IPS-20b (cell line): ENCODE results near the gene TIMM44.

ENCODE experiments used
- H3K27ac ChIP-seq: one replicate; pipeline ENCODE4 v1.5.1; 2013; ENCODE audit warnings: low read length
- H3K27me3 ChIP-seq: 2 replicates; pipeline ENCODE4 v1.6.1; 2013; ENCODE audit warnings: mild to moderate bottlenecking, low read length, inconsistent platforms; ENCODE audit not compliant: insufficient read depth
- H3K36me3 ChIP-seq: 2 replicates; pipeline ENCODE4 v1.6.1; 2013; ENCODE audit warnings: low read depth, mild to moderate bottlenecking, inconsistent platforms, low read length, moderate library complexity; ENCODE audit not compliant: insufficient read depth
- H3K4me1 ChIP-seq: 2 replicates; pipeline ENCODE4 v1.6.1; 2013; ENCODE audit warnings: mild to moderate bottlenecking, control low read depth, inconsistent platforms, low read length, moderate library complexity; ENCODE audit not compliant: insufficient read depth
- H3K4me3 ChIP-seq: 2 replicates; pipeline ENCODE4 v1.5.1; 2013; ENCODE audit warnings: mild to moderate bottlenecking, low read length, inconsistent platforms
- H3K9ac ChIP-seq: 2 replicates; pipeline ENCODE4 v1.6.1; 2013; ENCODE audit warnings: low read depth, mild to moderate bottlenecking, inconsistent platforms, low read length, moderate library complexity
- H3K9me3 ChIP-seq: 2 replicates; pipeline ENCODE4 v1.6.1; 2013; ENCODE audit warnings: mild to moderate bottlenecking, low read depth, low read length, inconsistent platforms; ENCODE audit not compliant: insufficient read depth

Gene TIMM44

GRCh38 chr19:7982103-7982502 lies 38.6 kb upstream of the TIMM44 start:
- peaks cover 98% of the 10 kb centered on the region for H3K36me3 ChIP-seq
- no peaks in the 10 kb centered on the region for H3K9me3 ChIP-seq
- H3K9ac ChIP-seq = no peak overlapping the region
- no peak overlapping the region for H3K27ac ChIP-seq
- no peaks in the 10 kb centered on the region for H3K27me3 ChIP-seq
- no peaks in the 10 kb centered on the region for H3K4me1 ChIP-seq
- H3K4me3 ChIP-seq = no peak overlapping the region

GRCh38 chr19:7981661-7982060 lies 38.2 kb upstream of the TIMM44 start:
- Histone ChIP-seq H3K27me3 (no peaks in the 10 kb centered on the region), H3K4me1 (no peaks in the 10 kb centered on the region), H3K4me3 (no peak overlapping the region), H3K9me3 (no peaks in the 10 kb centered on the region), H3K36me3 (peaks cover 100% of the 10 kb centered on the region), H3K27ac (no peak overlapping the region), H3K9ac (no peak overlapping the region)

GRCh38 chr19:7981199-7981598 lies 37.7 kb upstream of the TIMM44 start:
- no peaks in the 10 kb centered on the region for H3K27me3 ChIP-seq
- H3K4me1 ChIP-seq = no peaks in the 10 kb centered on the region
- peaks cover 99% of the 10 kb centered on the region for H3K36me3 ChIP-seq
- no peak overlapping the region for H3K4me3 ChIP-seq
- no peaks in the 10 kb centered on the region for H3K9me3 ChIP-seq
- no peak overlapping the region for H3K27ac ChIP-seq
- no peak overlapping the region for H3K9ac ChIP-seq

GRCh38 chr19:7980635-7981121 lies 37.2 kb upstream of the TIMM44 start:
- H3K9me3 ChIP-seq = no peaks in the 10 kb centered on the region
- H3K36me3 ChIP-seq = peaks cover 95% of the 10 kb centered on the region
- no peak overlapping the region for H3K9ac ChIP-seq
- H3K27me3 ChIP-seq = no peaks in the 10 kb centered on the region
- no peak overlapping the region for H3K27ac ChIP-seq
- no peaks in the 10 kb centered on the region for H3K4me1 ChIP-seq
- no peak overlapping the region for H3K4me3 ChIP-seq

GRCh38 chr19:7980168-7980567 lies 36.7 kb upstream of the TIMM44 start:
- no peaks in the 10 kb centered on the region for H3K4me1 ChIP-seq
- H3K36me3 ChIP-seq = peaks cover 95% of the 10 kb centered on the region
- no peak overlapping the region for H3K27ac ChIP-seq

GRCh38 chr19:7979559-7979958 lies 36.1 kb upstream of the TIMM44 start:
- no peaks in the 10 kb centered on the region for H3K27me3 ChIP-seq
- H3K4me3 ChIP-seq = no peak overlapping the region
- H3K36me3 ChIP-seq = peaks cover 95% of the 10 kb centered on the region
- no peak overlapping the region for H3K9ac ChIP-seq
- H3K9me3 ChIP-seq = no peaks in the 10 kb centered on the region
- H3K4me1 ChIP-seq = no peaks in the 10 kb centered on the region
- H3K27ac ChIP-seq = no peak overlapping the region

More at GRCh38 chr19:7980168-7980567, 36.7 kb upstream of the TIMM44 start:
- Histone ChIP-seq H3K27me3 (no peaks in the 10 kb centered on the region), H3K4me3 (no peak overlapping the region), H3K9ac (no peak overlapping the region), H3K9me3 (no peaks in the 10 kb centered on the region)

- Histone ChIP-seq H3K4me3 (no peak overlapping the region), H3K27me3 (no peaks in the 10 kb centered on the region), H3K4me1 (no peaks in the 10 kb centered on the region), H3K27ac (no peak overlapping the region), H3K9me3 (no peaks in the 10 kb centered on the region), H3K9ac (no peak overlapping the region), H3K36me3 (peaks cover 95% of the 10 kb centered on the region)
These were observed 35.5 kb upstream of the TIMM44 start for GRCh38 chr19:7979011-7979410.

- Histone ChIP-seq H3K36me3 (peaks cover 95% of the 10 kb centered on the region), H3K4me3 (no peak overlapping the region), H3K27me3 (no peaks in the 10 kb centered on the region), H3K27ac (no peak overlapping the region), H3K9me3 (no peaks in the 10 kb centered on the region), H3K4me1 (no peaks in the 10 kb centered on the region), H3K9ac (no peak overlapping the region)
These were observed 34.8 kb upstream of the TIMM44 start for GRCh38 chr19:7978179-7978825.

- Histone ChIP-seq H3K4me3 (no peak overlapping the region), H3K36me3 (peaks cover 95% of the 10 kb centered on the region), H3K4me1 (no peaks in the 10 kb centered on the region), H3K9ac (no peak overlapping the region), H3K27me3 (no peaks in the 10 kb centered on the region), H3K9me3 (no peaks in the 10 kb centered on the region), H3K27ac (no peak overlapping the region)
These were observed 34.2 kb upstream of the TIMM44 start for GRCh38 chr19:7977723-7978040.

- Histone ChIP-seq H3K36me3 (peaks cover 95% of the 10 kb centered on the region), H3K9me3 (no peaks in the 10 kb centered on the region)
These were observed 33.7 kb upstream of the TIMM44 start for GRCh38 chr19:7977021-7977722.

GRCh38 chr19:7976461-7976860 lies 33.0 kb upstream of the TIMM44 start:
- Histone ChIP-seq H3K27ac (no peak overlapping the region), H3K9ac (no peak overlapping the region), H3K36me3 (peaks cover 95% of the 10 kb centered on the region), H3K9me3 (no peaks in the 10 kb centered on the region), H3K27me3 (no peaks in the 10 kb centered on the region), H3K4me1 (no peaks in the 10 kb centered on the region), H3K4me3 (no peak overlapping the region)

More at GRCh38 chr19:7977021-7977722, 33.7 kb upstream of the TIMM44 start:
- H3K27ac ChIP-seq = no peak overlapping the region
- H3K4me3 ChIP-seq = no peak overlapping the region
- no peaks in the 10 kb centered on the region for H3K4me1 ChIP-seq
- H3K27me3 ChIP-seq = no peaks in the 10 kb centered on the region
- no peak overlapping the region for H3K9ac ChIP-seq

GRCh38 chr19:7975037-7975436 lies 31.6 kb upstream of the TIMM44 start:
- no peak overlapping the region for H3K9ac ChIP-seq
- H3K27me3 ChIP-seq = no peaks in the 10 kb centered on the region
- H3K27ac ChIP-seq = no peak overlapping the region
- no peak overlapping the region for H3K4me3 ChIP-seq
- no peaks in the 10 kb centered on the region for H3K9me3 ChIP-seq
- H3K4me1 ChIP-seq = no peaks in the 10 kb centered on the region
- H3K36me3 ChIP-seq = peaks cover 81% of the 10 kb centered on the region
